Measurements from ENCODE around the gene ARHGAP26.

GRCh38 chr5:143071927-143072326 lies 301.8 kb downstream of the ARHGAP26 start:
- TF ChIP-seq CTCF (IDR thresholded peaks at IDR 0.05), result no peak
- TF ChIP-seq POLR2A (IDR thresholded peaks at IDR 0.05), result no peak

Measured in lower leg skin (tissue), 3 donors.